GM18517 (cell line): ENCODE results near the gene ZXDA.

Experiments used
- ATAC-seq: cut with Tn5 transposase; IDR thresholded peaks from one replicate; pipeline ENCODE4 v1.9.1; 2021; ENCODE audit warnings: mild to moderate bottlenecking, moderate library complexity; ENCODE audit not compliant: unreplicated experiment

Gene ZXDA

DNA sequence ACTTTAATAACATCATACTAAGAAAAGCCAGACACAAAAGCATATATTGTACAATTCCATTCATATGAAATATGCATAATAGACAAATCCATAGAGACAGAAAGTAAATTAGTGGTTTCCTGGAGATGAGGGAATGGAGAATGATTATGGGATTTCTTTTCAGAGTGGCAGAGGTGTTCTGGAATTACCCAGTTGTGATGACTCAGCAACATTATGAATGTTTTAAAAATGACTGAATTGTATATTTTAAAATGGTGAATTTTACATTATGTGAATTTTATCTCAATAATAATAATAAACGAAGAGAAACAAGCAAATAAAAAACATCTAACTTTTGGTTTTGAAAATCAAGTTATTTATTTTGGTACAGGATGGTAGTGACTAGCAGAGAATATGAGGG is 11.2 kb downstream of the ZXDA start:
- no peak for ATAC-seq

DNA sequence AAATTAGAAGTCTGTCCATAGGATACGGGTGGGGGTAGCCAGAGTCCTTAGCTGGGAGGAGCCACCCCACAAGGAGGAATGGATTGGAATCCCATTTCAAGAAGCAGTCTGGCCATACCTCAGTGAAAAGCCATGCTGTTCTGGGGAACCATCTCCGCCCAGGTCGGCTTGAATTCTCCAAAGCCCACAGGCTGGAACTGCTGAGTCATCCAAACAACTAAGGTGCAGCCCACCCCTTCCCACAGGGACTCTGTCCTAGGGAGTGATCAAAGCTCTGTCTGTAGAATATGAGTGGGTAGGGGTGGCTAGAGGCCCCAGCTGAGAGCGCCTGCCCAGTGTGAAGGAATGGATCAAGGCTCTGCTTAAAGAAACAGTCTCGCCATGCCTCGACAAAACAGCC is 38.8 kb downstream of the ZXDA start:
- ATAC-seq: no peak
